Stimulated activated naive CD4-positive, alpha-beta T cell (primary cell): ENCODE measurements around the gene LBHD2.

Experiments used
- DNase-seq, 6 experiments: peaks; one replicate each; lab custom pipeline; 2025; lab: John Stamatoyannopoulos, UW

LBHD2 gene

GRCh38 chr14:103132381-103133209 is 48.6 kb downstream of the LBHD2 start:
- DNase-seq, result no peak

- no peak for DNase-seq
Observed at GRCh38 chr14:103133210-103134140, 49.5 kb downstream of the LBHD2 start.

GRCh38 chr14:103134405-103134804 is 50.4 kb downstream of the LBHD2 start:
- no peak for DNase-seq

GRCh38 chr14:103134919-103135318 is 50.9 kb downstream of the LBHD2 start:
- no peak for DNase-seq

GRCh38 chr14:103135333-103136260 is 51.6 kb downstream of the LBHD2 start:
- no peak for DNase-seq

GRCh38 chr14:103136388-103137271 is 52.6 kb downstream of the LBHD2 start:
- DNase-seq, result no peak

- DNase-seq, result no peak
Observed at GRCh38 chr14:103137689-103138300, 53.8 kb downstream of the LBHD2 start.

- no peak for DNase-seq
Observed at GRCh38 chr14:103138301-103139131, 54.5 kb downstream of the LBHD2 start.

GRCh38 chr14:103139132-103140025 is 55.4 kb downstream of the LBHD2 start:
- no peak for DNase-seq
